ENCODE measurements around the gene ADAT2. TPM values are rescaled to one million over a fixed set of nuclear protein-coding genes. Genes with fewer than 3 reads are reported as not detected.

Gene ADAT2
- total RNA-seq, 1 experiment from 2014 or later: 18.4 TPM

- no peaks in the 10 kb centered on the region for H4K20me1 ChIP-seq (ENCODE audit: insufficient read depth)
- RAD21 ChIA-PET (ENCODE audit: low non-redundant PET in 1 of 2, low total read pairs in 2 of 2, uncharacterized antibody in 2 of 2, unreplicated experiment in 2 of 2): no interaction called here
- CTCF ChIA-PET: no interaction called here
- no peaks in the 10 kb centered on the region for H3K9me3 ChIP-seq (ENCODE audit: control insufficient read depth in 1 of 2, insufficient read depth in 1 of 2, low read depth in 1 of 2, low read length in 2 of 2)
- no TSS peak for BruUV-seq (replicated peaks)
- H3K36me3 ChIP-seq (ENCODE audit: control insufficient read depth in 1 of 2, insufficient read depth in 2 of 2, low read length in 2 of 2): no peaks in the 10 kb centered on the region
- no peak overlapping the region for H3K27ac ChIP-seq (ENCODE audit: low read depth, low read length)
- TF ChIP-seq SRF (IDR thresholded peaks at IDR 0.05; ENCODE audit: low read depth) (no peak), FOSL1 (IDR thresholded peaks at IDR 0.05; ENCODE audit: low read depth) (no peak), ZFX (IDR thresholded peaks at IDR 0.05) (no peak), RAD21 (IDR thresholded peaks at IDR 0.05; ENCODE audit: low read depth) (no peak), ATF3 (IDR thresholded peaks at IDR 0.05) (no peak), ZBTB33 (IDR thresholded peaks at IDR 0.05; ENCODE audit: extremely low read depth, insufficient replicate concordance, low read length) (no peak), POLR2A (IDR thresholded peaks at IDR 0.05; ENCODE audit: borderline replicate concordance, extremely low read depth, insufficient read depth, insufficient read length) (no peak), SP1 (IDR thresholded peaks at IDR 0.05; ENCODE audit: low read depth) (no peak), ELF1 (IDR thresholded peaks at IDR 0.05; ENCODE audit: borderline replicate concordance, low read depth) (no peak), MAX (IDR thresholded peaks at IDR 0.05) (no peak), CTCF (IDR thresholded peaks at IDR 0.05 in 2 of 3, conservative IDR thresholded peaks at IDR 0.05 in 1 of 3; ENCODE audit: borderline replicate concordance in 1 of 3, insufficient read depth in 1 of 3, low read depth in 2 of 3, low read length in 2 of 3) (no peak), REST (IDR thresholded peaks at IDR 0.05; ENCODE audit: low read depth) (no peak), JUND (IDR thresholded peaks at IDR 0.05) (no peak), POLR2AphosphoS5 (IDR thresholded peaks at IDR 0.05; ENCODE audit: low read depth, low read length) (no peak), YY1 (IDR thresholded peaks at IDR 0.05; ENCODE audit: extremely low read depth, insufficient replicate concordance, low read depth, low read length) (no peak), TCF7L2 (IDR thresholded peaks at IDR 0.05; ENCODE audit: borderline replicate concordance, extremely low read depth, insufficient read depth, insufficient read length) (no peak), CBX3 (IDR thresholded peaks at IDR 0.05; ENCODE audit: low read depth) (no peak)
- no peaks in the 10 kb centered on the region for H3K27me3 ChIP-seq (ENCODE audit: insufficient read depth, low read length)
- POLR2A ChIA-PET: no interaction called here
- ATAC-seq: no peak
- H2AFZ ChIP-seq (ENCODE audit: low read depth, low read length, poor library complexity, severe bottlenecking): no peak overlapping the region
- peaks cover 0 to 11% of the 10 kb centered on the region in 2 experiments; a peak in 3 of 4 replicates for H3K4me1 ChIP-seq (ENCODE audit: control insufficient read depth in 1 of 2, insufficient read depth in 2 of 2, low read length in 2 of 2)
- H3K79me2 ChIP-seq (ENCODE audit: insufficient read depth, low read length): no peaks in the 10 kb centered on the region
- no peak for DNase-seq (ENCODE audit: low read depth, low spot score)
- no peak overlapping the region for H3K4me3 ChIP-seq (replicated peaks in 1 of 2; ENCODE audit: low read depth in 1 of 2, low read length in 2 of 2)
- no peak overlapping the region for H3K4me2 ChIP-seq (ENCODE audit: low read length)
- H3K9me2 ChIP-seq (ENCODE audit: insufficient read depth): no peaks in the 10 kb centered on the region
- intact Hi-C loops (cut with micrococcal nuclease): no loop called here
- H3K9ac ChIP-seq (ENCODE audit: low read length): no peak overlapping the region
Measured at GRCh38 chr6:143406673-143407072, 43.8 kb downstream of the ADAT2 start.

Measured in HCT116 (cell line).